Astrocyte (in vitro differentiated cells and primary cell): ENCODE data around the gene SPATC1L.

Experiments
- CTCF ChIP-seq: IDR thresholded peaks from 2 replicates; pipeline ENCODE4 v1.5.1; 2011; ENCODE audit warnings: low read depth, mild to moderate bottlenecking, inconsistent platforms, low read length, moderate library complexity; ENCODE audit not compliant: insufficient read depth
- EZH2 ChIP-seq: IDR thresholded peaks from 2 replicates; pipeline ENCODE4 v1.6.1; 2012; ENCODE audit warnings: mild to moderate bottlenecking, low read length, inconsistent platforms; ENCODE audit not compliant: insufficient read depth

- no peak for TF ChIP-seq CTCF
- no peak for TF ChIP-seq EZH2
These were observed 53.2 kb downstream of the SPATC1L start for GRCh38 chr21:46130831-46131587.
